PC-9 (cell line): ENCODE measurements around the gene HNRNPC. TPM values are rescaled to one million over a fixed set of nuclear protein-coding genes. Genes with fewer than 3 reads are reported as not detected.

ENCODE experiments used
- BruUV-seq: library from RNA; stranded (reverse); fragments of 400-500 nt; replicated peaks from 2 replicates; lab custom pipeline; 2021; lab: Mats Ljungman, UMichigan
- CTCF ChIA-PET: fragments of 300-600 bp; sonication (Branson Sonifier 250); formaldehyde crosslinking; loops from one replicate; lab custom pipeline; 2022; ENCODE audit warnings: antibody characterized with exemption; lab: Charles Lee
- POLR2A ChIA-PET: fragments of 300-600 bp; sonication (Branson Sonifier 250); formaldehyde crosslinking; loops from one replicate; lab custom pipeline; 2022; ENCODE audit warnings: antibody characterized with exemption; ENCODE audit not compliant: unreplicated experiment; lab: Charles Lee
- DNase-seq, 2 experiments: peaks; one replicate each; pipeline versions ENCODE4 v3.0.0 to v3.0.0-alpha.2; 2015 to 2022; ENCODE audit warnings: mixed read lengths in 1 of 2
- H2AFZ ChIP-seq: fragments of 200-600 bp; sonication (generic); 2 replicates; pipeline ENCODE4 v1.8.1; 2017; ENCODE audit warnings: antibody characterized with exemption
- H3F3A ChIP-seq: fragments of 200-600 bp; sonication (generic); 2 replicates; pipeline ENCODE4 v1.8.1; 2017; ENCODE audit warnings: antibody characterized with exemption, mild to moderate bottlenecking, low read depth; ENCODE audit not compliant: insufficient read depth
- H3K27ac ChIP-seq: fragments of 200-600 bp; sonication (generic); 2 replicates; pipeline ENCODE4 v1.6.1; 2016; ENCODE audit warnings: mixed run types
- H3K27me3 ChIP-seq: fragments of 200-600 bp; sonication (generic); 2 replicates; pipeline ENCODE4 v1.6.1; 2016; ENCODE audit warnings: low read depth, mixed run types; ENCODE audit not compliant: insufficient read depth
- H3K36me3 ChIP-seq: fragments of 200-600 bp; sonication (generic); 2 replicates; pipeline ENCODE4 v1.6.1; 2016; ENCODE audit warnings: low read depth, mixed run types
- H3K4me1 ChIP-seq: fragments of 200-600 bp; sonication (generic); replicated peaks from 2 replicates; pipeline ENCODE4 v1.6.1; 2016; ENCODE audit warnings: mixed run types; ENCODE audit not compliant: insufficient read depth
- H3K4me2 ChIP-seq: fragments of 200-600 bp; sonication (generic); 2 replicates; pipeline ENCODE4 v1.6.1; 2017; ENCODE audit warnings: mixed run types
- H3K4me3 ChIP-seq: fragments of 200-600 bp; sonication (generic); 2 replicates; pipeline ENCODE4 v1.6.1; 2016; ENCODE audit warnings: mixed run types
- H3K79me2 ChIP-seq: fragments of 200-600 bp; sonication (generic); 2 replicates; pipeline ENCODE4 v1.6.1; 2017; ENCODE audit warnings: low read depth, mixed run types
- H3K9me2 ChIP-seq: fragments of 200-600 bp; sonication (generic); 2 replicates; pipeline ENCODE4 v1.8.1; 2017; ENCODE audit warnings: mild to moderate bottlenecking; ENCODE audit not compliant: insufficient read depth
- H3K9me3 ChIP-seq: fragments of 200-600 bp; sonication (generic); 2 replicates; pipeline ENCODE4 v1.8.1; 2016; ENCODE audit warnings: low read depth; ENCODE audit not compliant: insufficient read depth
- H4K20me1 ChIP-seq: fragments of 200-600 bp; sonication (generic); 2 replicates; pipeline ENCODE4 v1.8.1; 2017; ENCODE audit not compliant: insufficient read depth
- CTCF ChIP-seq: fragments of 200-600 bp; sonication (generic); conservative IDR thresholded peaks from 2 replicates; pipeline ENCODE4 v1.6.1; 2017; ENCODE audit warnings: mixed run types, antibody characterized with exemption, mild to moderate bottlenecking, moderate library complexity
- EZH2 ChIP-seq: fragments of 200-600 bp; sonication (generic); IDR thresholded peaks from 2 replicates; pipeline ENCODE4 v1.8.0; 2017; ENCODE audit warnings: antibody characterized with exemption, low read depth
- intact Hi-C: fragments of 100-400 bp; cut with micrococcal nuclease; formaldehyde crosslinking; loops from one replicate; pipeline ENCODE4 v1.10.0; 2022; ENCODE audit not compliant: unreplicated experiment
- total RNA-seq: library from RNA; stranded (reverse); gene quantifications from 2 replicates; pipeline ENCODE4 v1.2.3, GENCODE V29; 2021

Gene HNRNPC
- total RNA-seq, 1 experiment from 2014 or later = 550 TPM

GRCh38 chr14:21205678-21206581, 63.3 kb downstream of the HNRNPC start:
- Histone ChIP-seq H3K36me3 (peaks cover 49% of the 10 kb centered on the region), H3K9me3 (no peaks in the 10 kb centered on the region), H3F3A (peaks cover 97% of the 10 kb centered on the region), H3K4me3 (no peak overlapping the region), H3K4me2 (no peak overlapping the region), H3K27me3 (no peaks in the 10 kb centered on the region), H3K4me1 (no peaks in the 10 kb centered on the region), H3K9me2 (no peaks in the 10 kb centered on the region), H2AFZ (no peak overlapping the region), H3K27ac (no peak overlapping the region), H4K20me1 (peaks cover 65% of the 10 kb centered on the region), H3K79me2 (0 out of 2 replicates have a peak, but pooled peaks cover 17% of the 10 kb centered on the region)
- DNase-seq = no peak
- POLR2A ChIA-PET = no interaction called here
- no peak for TF ChIP-seq EZH2
- no peak for TF ChIP-seq CTCF
- intact Hi-C loops = no loop called here
- BruUV-seq = no TSS peak
- CTCF ChIA-PET = no interaction called here

- Histone ChIP-seq H3K27me3 (no peaks in the 10 kb centered on the region), H3F3A (peaks cover 99% of the 10 kb centered on the region), H3K9me3 (no peaks in the 10 kb centered on the region), H2AFZ (no peak overlapping the region), H4K20me1 (peaks cover 61% of the 10 kb centered on the region), H3K9me2 (no peaks in the 10 kb centered on the region), H3K36me3 (peaks cover 47% of the 10 kb centered on the region), H3K4me3 (no peak overlapping the region), H3K27ac (no peak overlapping the region), H3K79me2 (0 out of 2 replicates have a peak, but pooled peaks cover 17% of the 10 kb centered on the region), H3K4me2 (no peak overlapping the region), H3K4me1 (no peaks in the 10 kb centered on the region)
- no TSS peak for BruUV-seq
- POLR2A ChIA-PET = no interaction called here
- intact Hi-C loops = no loop called here
- CTCF ChIA-PET = no interaction called here
- TF ChIP-seq CTCF = no peak
- no peak for TF ChIP-seq EZH2
- DNase-seq = no peak
These were observed 64.1 kb downstream of the HNRNPC start for GRCh38 chr14:21205026-21205677.

- Histone ChIP-seq H3K27ac (no peak overlapping the region), H4K20me1 (peaks cover 54% of the 10 kb centered on the region), H3K4me2 (no peak overlapping the region), H3K36me3 (peaks cover 40% of the 10 kb centered on the region), H3F3A (peaks cover 95% of the 10 kb centered on the region), H3K79me2 (0 out of 2 replicates have a peak, but pooled peaks cover 15% of the 10 kb centered on the region), H3K4me3 (no peak overlapping the region), H3K9me3 (no peaks in the 10 kb centered on the region), H3K27me3 (no peaks in the 10 kb centered on the region), H2AFZ (no peak overlapping the region), H3K9me2 (no peaks in the 10 kb centered on the region), H3K4me1 (no peaks in the 10 kb centered on the region)
- intact Hi-C loops = no loop called here
- TSS peak; percentile 2 for BruUV-seq
- CTCF ChIA-PET = no interaction called here
- DNase-seq = no peak
- POLR2A ChIA-PET = no interaction called here
- TF ChIP-seq CTCF (no peak), EZH2 (no peak)
These were observed 64.8 kb downstream of the HNRNPC start for GRCh38 chr14:21204167-21205025.
